Tibial nerve (tissue), 4 donors: ENCODE results near the gene TMEM242. TPM values are rescaled to one million over a fixed set of nuclear protein-coding genes. Genes with fewer than 3 reads are reported as not detected.

Source experiments
- DNase-seq, 2 donors: peaks; one replicate each; pipeline ENCODE4 v3.0.0-alpha.2; 2019; ENCODE audit warnings: low spot score in 2 of 2
- H3K27ac ChIP-seq, 4 donors: fragments of 200-600 bp; sonication (generic) in 3 of 4; one replicate each; pipeline ENCODE4 v1.5.1; 2017 to 2019; ENCODE audit warnings: mild to moderate bottlenecking in 1 of 4
- H3K27me3 ChIP-seq, 2 donors: fragments of 200-600 bp; sonication (generic) in 1 of 2; one replicate each; pipeline versions ENCODE4 v1.5.1 to v1.6.0; 2017 to 2019
- H3K36me3 ChIP-seq, 3 donors: fragments of 200-600 bp; sonication (generic); one replicate each; pipeline ENCODE4 v1.5.1; 2018 to 2019
- H3K4me1 ChIP-seq, 4 donors: fragments of 200-600 bp; sonication (generic) in 3 of 4; one replicate each; pipeline ENCODE4 v1.5.1; 2017 to 2019
- H3K4me3 ChIP-seq, 4 donors: fragments of 200-600 bp; sonication (generic) in 3 of 4; one replicate each; pipeline ENCODE4 v1.5.1; 2017 to 2019; ENCODE audit warnings: mild to moderate bottlenecking in 1 of 4, moderate library complexity in 1 of 4
- H3K9me3 ChIP-seq, 4 donors: fragments of 200-600 bp; sonication (generic) in 3 of 4; one replicate each; pipeline ENCODE4 v1.5.1; 2017 to 2019
- EP300 ChIP-seq, 2 donors: sonication (generic); formaldehyde crosslinking; IDR thresholded peaks; one replicate each; pipeline ENCODE4 v1.6.1; 2017; ENCODE audit warnings: antibody characterized with exemption in 2 of 2, mild to moderate bottlenecking in 1 of 2
- POLR2A ChIP-seq, 2 donors: fragments of 450-650 bp; IDR thresholded peaks; one replicate each; pipeline ENCODE4 v1.6.1; 2017; ENCODE audit warnings: antibody characterized with exemption in 2 of 2, mild to moderate bottlenecking in 2 of 2, moderate library complexity in 2 of 2
- WGBS, 2 donors: methylation state at CpG; one replicate each; pipeline ENCODE4 v1.1.5; 2018; 5-methylcytosine and 5-hydroxymethylcytosine counted together
- total RNA-seq, 4 donors: library from RNA; depleted of rRNA; stranded (reverse); fragments of >200 nt; gene quantifications; one replicate each; pipeline ENCODE4 v1.1.0, GENCODE V29; 2016
- TF ChIP-seq, protein P1 (sequence below), 5 experiments: fragments of 200-600 bp in 3 of 5; fragments of 450-650 bp in 2 of 5; sonication (generic) in 3 of 5; IDR thresholded peaks; one replicate each; pipeline ENCODE4 v1.5.1; 2016 to 2019; ENCODE audit warnings: antibody characterized with exemption in 5 of 5, mild to moderate bottlenecking in 3 of 5, moderate library complexity in 2 of 5

The TMEM242 gene
- total RNA-seq, 4 donors from 2014 or later = 4.9 to 8.2 (median 7.0) TPM

DNA sequence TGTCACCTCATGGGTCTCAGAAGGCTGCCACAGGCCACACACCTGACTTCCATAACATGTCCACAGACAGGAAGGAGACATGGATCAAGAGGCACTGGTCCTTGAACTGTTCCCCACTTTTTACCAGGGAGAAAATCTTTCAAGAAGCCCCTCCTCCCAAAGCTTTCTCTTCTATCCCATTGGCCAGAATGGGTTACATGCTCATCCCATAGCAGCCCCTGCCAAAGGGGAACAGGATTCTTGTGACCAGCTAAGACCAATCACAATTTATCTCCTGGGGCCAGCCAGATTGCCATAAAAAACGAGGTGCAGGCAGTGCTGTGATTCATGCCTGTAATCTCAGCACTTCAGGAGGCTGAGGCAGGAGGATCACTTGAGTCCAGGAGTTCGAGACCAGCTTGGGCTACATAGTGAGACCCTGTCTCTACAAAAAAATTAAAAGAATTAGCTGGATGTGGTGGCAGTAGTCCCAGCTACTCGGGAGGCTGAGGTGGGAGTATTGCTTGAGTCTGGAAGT is 59.4 kb downstream of the TMEM242 start:
- Histone ChIP-seq H3K4me3 (no peak overlapping the region), H3K27ac (no peak overlapping the region), H3K4me1 (peaks cover 0 to 6% (median 0%) of the 10 kb centered on the region in 4 donors), H3K27me3 (no peaks in the 10 kb centered on the region), H3K9me3 (no peaks in the 10 kb centered on the region), H3K36me3 (no peaks in the 10 kb centered on the region)
- DNase-seq = no peak
- WGBS, 2 donors = 66 to 68% methylated on average over 3 of the region's 3 CpGs
- TF ChIP-seq EP300 (IDR thresholded peaks at IDR 0.05) (no peak), POLR2A (IDR thresholded peaks at IDR 0.05) (no peak)
- TF ChIP-seq, protein P1, sequence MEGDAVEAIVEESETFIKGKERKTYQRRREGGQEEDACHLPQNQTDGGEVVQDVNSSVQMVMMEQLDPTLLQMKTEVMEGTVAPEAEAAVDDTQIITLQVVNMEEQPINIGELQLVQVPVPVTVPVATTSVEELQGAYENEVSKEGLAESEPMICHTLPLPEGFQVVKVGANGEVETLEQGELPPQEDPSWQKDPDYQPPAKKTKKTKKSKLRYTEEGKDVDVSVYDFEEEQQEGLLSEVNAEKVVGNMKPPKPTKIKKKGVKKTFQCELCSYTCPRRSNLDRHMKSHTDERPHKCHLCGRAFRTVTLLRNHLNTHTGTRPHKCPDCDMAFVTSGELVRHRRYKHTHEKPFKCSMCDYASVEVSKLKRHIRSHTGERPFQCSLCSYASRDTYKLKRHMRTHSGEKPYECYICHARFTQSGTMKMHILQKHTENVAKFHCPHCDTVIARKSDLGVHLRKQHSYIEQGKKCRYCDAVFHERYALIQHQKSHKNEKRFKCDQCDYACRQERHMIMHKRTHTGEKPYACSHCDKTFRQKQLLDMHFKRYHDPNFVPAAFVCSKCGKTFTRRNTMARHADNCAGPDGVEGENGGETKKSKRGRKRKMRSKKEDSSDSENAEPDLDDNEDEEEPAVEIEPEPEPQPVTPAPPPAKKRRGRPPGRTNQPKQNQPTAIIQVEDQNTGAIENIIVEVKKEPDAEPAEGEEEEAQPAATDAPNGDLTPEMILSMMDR (IDR thresholded peaks at IDR 0.05) = no peak

DNA sequence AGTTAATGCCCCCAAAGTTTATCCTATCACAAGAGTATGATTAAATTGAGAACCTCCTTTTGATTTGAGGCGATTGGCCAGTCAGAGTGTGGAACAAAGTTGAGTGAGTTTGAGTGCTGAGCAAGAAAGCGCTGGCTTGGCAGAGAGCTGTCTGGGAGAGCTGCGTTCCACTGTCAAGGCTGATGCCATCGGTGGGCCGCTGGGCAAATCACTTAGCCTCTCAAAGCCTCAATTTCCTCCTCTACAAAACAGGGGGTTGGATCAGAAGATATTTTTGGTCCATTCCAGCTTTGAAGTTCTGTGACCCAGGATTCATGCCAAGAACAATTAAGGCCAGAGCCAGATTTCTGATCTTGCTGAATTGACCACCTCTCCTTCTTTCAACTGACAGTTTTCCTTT is 60.2 kb downstream of the TMEM242 start:
- DNase-seq = no peak
- no peaks in the 10 kb centered on the region for H3K9me3 ChIP-seq
- WGBS, 2 donors = 57 to 65% methylated on average over 5 of the region's 5 CpGs
- TF ChIP-seq, protein P1 (IDR thresholded peaks at IDR 0.05) = no peak
- TF ChIP-seq POLR2A (IDR thresholded peaks at IDR 0.05) = no peak
- no peak overlapping the region for H3K27ac ChIP-seq
- H3K4me1 ChIP-seq = no peaks in the 10 kb centered on the region
- peak overlapping the region in 1 of 4 donors; percentile 26 for H3K4me3 ChIP-seq
- H3K36me3 ChIP-seq = no peaks in the 10 kb centered on the region
- no peaks in the 10 kb centered on the region for H3K27me3 ChIP-seq

GRCh38 chr6:157261606-157262005 is 61.7 kb downstream of the TMEM242 start:
- TF ChIP-seq EP300 (IDR thresholded peaks at IDR 0.05) = no peak
- TF ChIP-seq POLR2A (IDR thresholded peaks at IDR 0.05) = no peak
- TF ChIP-seq, protein P1 (IDR thresholded peaks at IDR 0.05) = no peak
- no peaks in the 10 kb centered on the region for H3K4me1 ChIP-seq
- no peak for DNase-seq
- WGBS, 2 donors = 96 to 97% methylated on average over 9 of the region's 9 CpGs
- H3K27ac ChIP-seq = no peak overlapping the region
- no peaks in the 10 kb centered on the region for H3K9me3 ChIP-seq
- H3K27me3 ChIP-seq = no peaks in the 10 kb centered on the region
- H3K36me3 ChIP-seq = no peaks in the 10 kb centered on the region
- H3K4me3 ChIP-seq = no peak overlapping the region

DNA sequence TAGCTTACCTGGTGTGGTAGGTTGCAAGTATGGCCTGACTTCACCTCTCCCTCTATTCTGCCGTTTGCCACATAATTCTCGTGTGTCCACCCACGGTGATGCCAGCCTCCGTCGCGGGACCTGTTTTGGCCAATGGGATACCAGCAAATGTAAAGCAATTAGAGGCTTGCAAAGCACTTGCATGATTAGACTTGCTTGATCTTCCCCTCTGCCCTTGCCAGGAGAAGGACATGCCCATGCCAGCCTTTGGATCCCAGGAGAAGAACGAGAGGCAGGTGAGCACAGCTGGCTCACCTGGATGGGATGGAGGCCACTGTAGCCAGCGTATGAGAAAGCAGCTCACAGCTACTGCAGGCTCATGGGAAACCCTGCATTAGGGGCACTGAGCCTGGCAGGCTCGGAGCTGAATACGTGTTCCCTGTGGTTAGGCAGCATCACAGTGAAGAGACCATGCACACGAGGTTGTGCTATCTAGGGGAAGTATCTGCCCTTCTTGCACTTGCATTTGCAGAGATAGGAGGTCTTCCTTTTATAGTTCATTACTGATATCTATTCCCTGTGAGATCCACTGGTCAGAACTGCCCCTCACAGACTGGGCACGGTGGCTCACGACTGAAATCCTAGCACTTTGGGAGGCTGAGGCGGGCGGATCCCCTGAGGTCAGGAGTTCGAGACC is 62.4 kb downstream of the TMEM242 start:
- H3K9me3 ChIP-seq = no peaks in the 10 kb centered on the region
- H3K27me3 ChIP-seq = no peaks in the 10 kb centered on the region
- no peaks in the 10 kb centered on the region for H3K36me3 ChIP-seq
- WGBS, 2 donors = 84 to 92% methylated on average over 16 of the region's 16 CpGs
- H3K27ac ChIP-seq = no peak overlapping the region
- H3K4me1 ChIP-seq = no peaks in the 10 kb centered on the region
- TF ChIP-seq, protein P1 (IDR thresholded peaks at IDR 0.05) = no peak
- no peak for TF ChIP-seq EP300 (IDR thresholded peaks at IDR 0.05)
- no peak for TF ChIP-seq POLR2A (IDR thresholded peaks at IDR 0.05)
- no peak overlapping the region for H3K4me3 ChIP-seq
- no peak for DNase-seq

- TF ChIP-seq EP300 (IDR thresholded peaks at IDR 0.05) (no peak), POLR2A (IDR thresholded peaks at IDR 0.05) (no peak)
- TF ChIP-seq, protein P1 (IDR thresholded peaks at IDR 0.05) = no peak
- Histone ChIP-seq H3K36me3 (no peaks in the 10 kb centered on the region), H3K27me3 (no peaks in the 10 kb centered on the region), H3K27ac (no peak overlapping the region), H3K9me3 (no peaks in the 10 kb centered on the region), H3K4me3 (no peak overlapping the region), H3K4me1 (no peaks in the 10 kb centered on the region)
- no peak for DNase-seq
- WGBS, 2 donors = 89 to 93% methylated on average over 9 of the region's 9 CpGs
These were observed 63.9 kb downstream of the TMEM242 start for GRCh38 chr6:157259443-157259842.
